ENCODE data around the gene MMP28.

DNA sequence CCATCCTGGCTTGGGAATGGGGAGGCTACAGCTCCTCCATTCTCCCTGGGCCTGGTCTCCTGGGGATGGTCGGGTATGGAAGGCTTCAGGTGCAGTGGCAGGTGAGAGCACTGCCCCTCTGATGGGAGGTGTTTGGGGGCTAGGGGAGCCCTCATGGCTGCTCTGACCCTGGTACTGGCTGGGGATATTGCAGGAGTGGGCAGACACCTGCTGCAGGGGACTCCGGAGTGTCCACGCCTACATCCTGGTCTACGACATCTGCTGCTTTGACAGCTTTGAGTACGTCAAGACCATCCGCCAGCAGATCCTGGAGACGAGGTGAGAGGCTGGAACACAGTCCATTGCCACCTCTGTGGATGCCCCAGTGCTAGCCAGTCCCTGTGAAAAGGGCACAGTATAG lies 55.2 kb downstream of the MMP28 start:
- TF ChIP-seq, protein P1, sequence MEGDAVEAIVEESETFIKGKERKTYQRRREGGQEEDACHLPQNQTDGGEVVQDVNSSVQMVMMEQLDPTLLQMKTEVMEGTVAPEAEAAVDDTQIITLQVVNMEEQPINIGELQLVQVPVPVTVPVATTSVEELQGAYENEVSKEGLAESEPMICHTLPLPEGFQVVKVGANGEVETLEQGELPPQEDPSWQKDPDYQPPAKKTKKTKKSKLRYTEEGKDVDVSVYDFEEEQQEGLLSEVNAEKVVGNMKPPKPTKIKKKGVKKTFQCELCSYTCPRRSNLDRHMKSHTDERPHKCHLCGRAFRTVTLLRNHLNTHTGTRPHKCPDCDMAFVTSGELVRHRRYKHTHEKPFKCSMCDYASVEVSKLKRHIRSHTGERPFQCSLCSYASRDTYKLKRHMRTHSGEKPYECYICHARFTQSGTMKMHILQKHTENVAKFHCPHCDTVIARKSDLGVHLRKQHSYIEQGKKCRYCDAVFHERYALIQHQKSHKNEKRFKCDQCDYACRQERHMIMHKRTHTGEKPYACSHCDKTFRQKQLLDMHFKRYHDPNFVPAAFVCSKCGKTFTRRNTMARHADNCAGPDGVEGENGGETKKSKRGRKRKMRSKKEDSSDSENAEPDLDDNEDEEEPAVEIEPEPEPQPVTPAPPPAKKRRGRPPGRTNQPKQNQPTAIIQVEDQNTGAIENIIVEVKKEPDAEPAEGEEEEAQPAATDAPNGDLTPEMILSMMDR (IDR thresholded peaks at IDR 0.05), result no peak
- no peak for TF ChIP-seq POLR2AphosphoS5 (IDR thresholded peaks at IDR 0.05)

Measured in breast epithelium (tissue), 3 donors.